GM19324 (cell line): ENCODE results near the gene CDK4.
"Not testable (repeated sequence)": the region's sequence is repeated elsewhere in the genome, so short reads cannot be mapped to it uniquely, and the experiment has no call there.

Experiments
- ATAC-seq: cut with Tn5 transposase; IDR thresholded peaks from one replicate; pipeline ENCODE4 v1.9.1; 2021; ENCODE audit warnings: mild to moderate bottlenecking, moderate library complexity; ENCODE audit not compliant: unreplicated experiment, low FRiP score

The CDK4 gene

GRCh38 chr12:57751788-57752667 is at the start of gene CDK4:
TSS of gene CDK4 (minus strand) at chr12:57752310. CDS start at chr12:57751717, 593 bp downstream.
- peak; percentile 81 for ATAC-seq

- no peak for ATAC-seq
These were observed 48.9 kb upstream of the CDK4 start for GRCh38 chr12:57800965-57801364.

GRCh38 chr12:57797933-57798332 is 45.8 kb upstream of the CDK4 start:
- ATAC-seq: no peak

- no peak for ATAC-seq
These were observed 44.9 kb upstream of the CDK4 start for GRCh38 chr12:57796996-57797395.

- no peak for ATAC-seq
These were observed 43.2 kb upstream of the CDK4 start for GRCh38 chr12:57795354-57795753.

- ATAC-seq: no peak
These were observed 41.8 kb upstream of the CDK4 start for GRCh38 chr12:57793920-57794319.

- ATAC-seq: no peak
These were observed 31.8 kb upstream of the CDK4 start for GRCh38 chr12:57783861-57784260.

- no peak for ATAC-seq
These were observed 31.3 kb upstream of the CDK4 start for GRCh38 chr12:57783466-57783801.

- peak; percentile 92 for ATAC-seq
These were observed 30.7 kb upstream of the CDK4 start, which contains the start of gene TSFM for GRCh38 chr12:57782608-57783465. TSS of gene TSFM (plus strand) at chr12:57782787. CDS start at chr12:57782802, 15 bp downstream.

GRCh38 chr12:57782243-57782607 is 30.1 kb upstream of the CDK4 start:
- ATAC-seq: no peak

GRCh38 chr12:57781801-57782200 is 29.7 kb upstream of the CDK4 start:
- ATAC-seq: no peak

- no peak for ATAC-seq
These were observed 29.1 kb upstream of the CDK4 start for GRCh38 chr12:57781244-57781643.

GRCh38 chr12:57780284-57780897 is 28.3 kb upstream of the CDK4 start:
- no peak for ATAC-seq

- no peak for ATAC-seq
These were observed 27.6 kb upstream of the CDK4 start for GRCh38 chr12:57779736-57780135.

GRCh38 chr12:57777911-57778310 is 25.8 kb upstream of the CDK4 start:
- no peak for ATAC-seq

- no peak for ATAC-seq
These were observed 25.3 kb upstream of the CDK4 start for GRCh38 chr12:57777367-57777766.

GRCh38 chr12:57776247-57776587 is 24.1 kb upstream of the CDK4 start:
- no peak for ATAC-seq

- ATAC-seq: no peak
These were observed 23.6 kb upstream of the CDK4 start for GRCh38 chr12:57775563-57776246.

GRCh38 chr12:57775044-57775443 is 22.9 kb upstream of the CDK4 start:
- no peak for ATAC-seq

GRCh38 chr12:57774634-57775033 is 22.5 kb upstream of the CDK4 start:
- not testable (repeated sequence) for ATAC-seq
